Measurements from ENCODE around the gene OCSTAMP.

Gene OCSTAMP

DNA sequence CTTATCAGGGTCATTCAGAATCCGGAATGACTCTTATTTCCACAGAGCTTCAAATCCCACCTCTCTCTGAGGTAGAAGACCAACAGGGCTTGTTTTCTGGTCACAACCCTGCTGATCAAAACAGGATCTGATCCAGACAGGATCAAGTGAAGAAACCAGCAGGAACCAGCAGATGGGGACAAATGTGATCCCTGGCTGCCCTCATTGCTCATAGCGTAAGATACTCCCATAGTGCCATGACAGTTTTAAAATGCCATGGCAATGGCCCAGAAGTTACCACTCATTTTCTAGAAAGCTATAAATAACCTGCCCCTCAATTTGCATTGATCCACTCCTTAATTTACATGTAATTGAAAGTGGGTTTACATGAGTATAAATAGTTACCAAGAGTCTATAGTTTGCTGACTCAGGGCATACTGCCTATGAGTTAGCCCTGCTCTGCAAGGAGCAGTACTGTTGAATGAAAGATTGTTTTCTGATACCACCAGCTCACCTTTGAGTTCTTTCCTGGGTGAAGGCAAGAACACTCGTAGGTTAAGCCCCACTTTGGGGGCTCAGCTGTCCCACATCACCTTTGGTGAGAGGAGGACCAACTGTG, 30.9 kb downstream of the OCSTAMP start:
- no peak for DNase-seq (ENCODE audit: low read depth, low spot score)

DNA sequence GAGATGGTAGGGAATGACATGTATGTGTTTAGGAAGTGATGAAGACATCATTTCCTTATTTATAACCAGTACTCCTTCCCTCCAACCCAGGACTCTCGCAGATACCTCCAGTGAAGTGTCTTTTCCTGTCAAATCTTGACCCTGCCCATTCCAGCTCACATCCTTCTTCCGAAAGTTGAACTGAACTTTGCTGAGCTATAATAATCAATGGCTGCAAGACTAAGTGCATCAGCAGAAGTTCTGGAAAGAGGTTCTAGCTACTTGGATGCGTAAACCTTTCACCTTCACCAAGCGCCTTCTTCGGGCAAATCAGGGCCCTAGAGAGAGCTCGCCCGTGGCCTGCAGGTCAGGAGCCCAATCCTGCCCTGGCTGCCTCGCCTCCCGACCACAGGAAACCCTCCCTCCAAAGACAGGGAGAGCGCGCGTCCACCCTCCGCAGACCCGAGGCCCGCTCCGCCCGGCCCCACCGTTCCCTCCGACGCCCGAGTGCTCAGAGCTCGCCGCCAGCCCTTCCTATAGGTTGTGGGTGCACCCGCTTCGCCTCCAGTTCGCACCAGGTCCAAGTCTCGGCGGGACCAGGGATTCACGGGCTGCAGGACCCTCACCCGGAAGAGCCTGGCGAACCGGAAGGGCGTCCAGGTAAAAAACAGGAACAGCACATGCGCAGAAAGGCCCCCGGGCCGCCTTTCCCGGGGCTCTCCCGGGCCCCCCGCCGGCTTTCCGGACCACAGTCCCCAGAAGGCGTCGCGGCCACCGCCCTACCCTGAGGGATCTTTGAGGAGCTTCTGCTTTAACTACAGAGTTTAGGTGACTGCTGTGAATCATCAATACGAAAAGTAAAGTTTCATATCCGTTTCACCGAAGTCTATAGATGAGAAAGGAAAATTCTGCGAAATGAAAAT, 37.3 kb downstream of the OCSTAMP start, which contains the start of gene ZNF334:
Gene ZNF334, minus strand, starts transcription at position 617 of the 902 bp plus-strand sequence. CDS start 1,457 bp downstream, outside the sequence.
- peak; percentile 90 for DNase-seq (ENCODE audit: low read depth, low spot score)

DNA sequence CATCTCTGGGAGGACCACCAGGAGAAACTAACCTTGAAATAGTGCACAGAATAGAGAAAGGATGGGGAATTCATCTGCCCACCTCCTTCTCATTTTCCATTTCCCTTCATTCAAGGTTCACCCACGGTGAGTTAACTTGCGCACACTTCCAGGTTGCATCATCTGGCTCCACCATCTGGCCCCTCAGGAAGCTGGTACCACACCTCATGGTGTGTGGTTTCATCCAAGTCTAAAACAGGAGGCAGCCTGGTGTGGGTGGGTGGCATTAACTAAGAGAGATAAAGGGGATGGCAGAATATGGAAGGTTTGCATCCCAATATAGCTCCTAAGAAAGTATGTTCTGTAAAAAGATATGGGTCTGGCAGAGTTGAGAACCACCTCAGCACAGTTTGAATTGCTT, 40.9 kb downstream of the OCSTAMP start:
- DNase-seq (ENCODE audit: low read depth, low spot score) = no peak

DNA sequence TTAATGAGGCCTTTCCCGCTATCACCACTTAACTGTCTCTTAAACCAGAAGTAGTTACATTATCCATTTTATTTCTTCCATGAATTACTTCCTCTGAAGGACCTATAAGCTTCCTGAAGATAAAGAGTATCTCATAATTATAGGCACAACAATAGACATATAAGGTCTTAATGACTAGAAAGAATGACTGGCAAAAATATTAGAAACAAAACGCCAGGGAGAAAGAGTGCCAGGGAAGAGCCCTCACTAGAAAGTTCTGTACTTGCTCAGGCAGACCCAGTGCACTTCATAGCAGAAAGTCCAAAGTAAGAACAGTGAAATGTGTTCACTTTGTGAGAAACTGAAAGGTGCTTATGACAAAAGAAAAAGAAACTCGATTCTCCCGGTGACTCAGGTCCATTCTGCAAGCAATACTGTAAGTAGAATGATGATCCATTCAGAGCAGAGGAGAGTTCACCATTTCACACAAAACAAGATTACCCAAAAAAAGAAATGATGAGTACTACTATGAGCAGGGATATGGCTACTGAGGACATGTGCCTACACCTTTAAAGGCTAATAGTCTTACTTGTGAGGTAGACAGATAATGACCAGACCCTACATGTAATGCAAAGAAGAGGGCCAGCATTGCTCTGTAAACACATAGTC, 42.6 kb downstream of the OCSTAMP start:
- no peak for DNase-seq (ENCODE audit: low read depth, low spot score)

DNA sequence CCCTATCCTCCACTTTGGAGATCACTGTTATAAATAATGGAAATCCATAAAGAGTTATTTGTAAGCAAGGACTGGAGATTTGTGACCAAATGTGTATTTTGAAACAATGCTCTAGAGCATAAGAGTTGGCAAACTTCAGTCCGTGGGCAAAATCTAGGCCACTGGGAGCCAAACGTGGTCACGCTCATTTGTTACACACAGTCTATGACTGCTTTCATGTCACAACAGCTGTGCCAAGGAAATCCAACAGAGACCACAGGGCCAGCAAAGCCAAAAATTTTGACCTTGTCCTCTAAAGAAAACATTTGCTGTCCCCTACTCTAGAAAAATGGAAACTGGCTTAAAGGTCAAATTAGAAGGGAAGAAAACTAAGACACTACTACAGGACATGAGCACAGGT, 44.9 kb downstream of the OCSTAMP start:
- no peak for DNase-seq (ENCODE audit: low read depth, low spot score)

DNA sequence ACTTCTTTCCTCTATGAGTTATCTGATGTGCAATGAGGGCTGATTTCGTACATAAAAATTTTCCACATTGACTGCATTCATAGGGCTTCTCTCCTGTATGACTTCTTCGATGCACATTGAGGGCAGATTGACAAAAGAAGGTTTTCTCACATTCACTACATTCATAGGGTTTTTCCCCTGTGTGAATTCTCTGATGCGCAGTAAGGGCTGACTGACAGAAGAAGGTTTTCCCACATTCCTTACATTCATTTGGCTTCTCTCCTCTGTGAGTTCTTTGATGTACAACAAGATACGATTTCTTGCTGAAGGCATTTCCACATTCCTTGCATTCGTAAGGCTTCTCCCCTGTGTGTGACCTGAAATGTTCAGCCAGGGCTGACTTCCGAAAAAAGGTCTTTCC, 48.5 kb downstream of the OCSTAMP start:
- DNase-seq (ENCODE audit: low read depth, low spot score) = no peak

DNA sequence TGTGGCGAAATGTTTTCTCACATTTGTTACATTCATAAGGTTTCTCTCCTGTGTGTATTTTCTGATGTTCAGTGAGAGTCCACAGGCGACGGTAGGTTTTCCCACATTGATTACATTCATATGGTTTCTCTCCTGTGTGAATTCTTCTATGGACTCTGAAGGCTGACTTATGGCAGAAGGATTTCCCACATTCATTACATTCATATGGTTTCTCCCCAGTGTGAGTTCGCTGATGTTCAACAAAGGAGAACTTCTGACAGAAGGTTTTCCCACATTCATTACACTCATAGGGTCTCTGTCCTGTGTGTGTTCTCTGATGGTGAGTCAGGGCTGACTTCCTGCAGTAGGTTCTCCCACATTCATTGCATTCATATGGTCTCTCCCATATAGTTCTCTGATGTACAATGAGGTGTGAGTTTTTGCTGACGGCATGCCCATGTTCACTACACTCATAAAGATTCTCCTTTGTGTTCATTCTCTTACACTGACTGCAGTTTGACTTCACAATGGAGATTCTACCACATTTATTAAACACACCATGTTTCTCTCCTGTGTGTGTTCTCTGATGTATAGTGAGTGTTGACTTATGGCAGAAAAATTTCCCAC, 49.0 kb downstream of the OCSTAMP start:
- DNase-seq (ENCODE audit: low read depth, low spot score) = no peak

DNA sequence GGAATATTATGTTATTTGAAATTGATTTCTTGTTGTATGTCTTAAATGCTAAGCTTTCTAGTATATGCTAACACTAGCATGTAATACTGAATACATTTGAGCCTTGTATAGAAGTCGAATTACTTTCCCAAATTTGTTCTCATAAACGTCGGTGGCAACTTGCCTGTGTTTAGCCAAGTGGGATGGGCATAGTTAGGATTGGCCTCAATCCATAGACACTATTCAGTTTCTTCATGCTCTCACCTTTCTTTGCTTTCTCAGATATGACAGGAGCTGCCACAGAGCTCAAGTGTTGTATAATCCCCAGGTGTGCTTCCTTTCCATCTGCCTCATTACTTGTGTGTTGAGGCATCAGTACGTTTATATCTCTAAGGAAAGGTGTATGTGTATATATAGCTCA, 56.4 kb downstream of the OCSTAMP start:
- DNase-seq (ENCODE audit: low read depth, low spot score) = no peak

DNA sequence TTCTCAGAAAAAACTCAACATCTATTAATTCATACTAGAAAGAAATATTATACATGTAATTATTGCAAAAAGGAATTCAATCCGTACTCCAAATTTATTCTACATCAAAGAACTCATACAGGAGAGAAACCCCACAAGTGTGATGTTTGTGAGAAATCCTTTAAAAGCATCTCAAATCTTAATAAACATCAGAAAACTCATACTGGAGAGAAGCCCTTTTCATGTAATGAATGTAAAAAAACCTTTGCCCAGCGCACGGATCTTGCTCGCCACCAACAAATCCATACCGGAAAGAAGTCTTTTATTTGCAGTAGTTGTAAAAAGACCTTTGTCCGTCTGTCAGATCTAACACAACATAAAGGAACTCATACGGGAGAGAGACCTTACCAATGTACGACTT, 59.1 kb downstream of the OCSTAMP start:
- DNase-seq (ENCODE audit: low read depth, low spot score) = no peak
